ENCODE data around the gene PALMD.

- TF ChIP-seq POLR2A (IDR thresholded peaks at IDR 0.05) (no peak), CTCF (IDR thresholded peaks at IDR 0.05) (no peak)
These were observed 26.3 kb upstream of the PALMD start for GRCh38 chr1:99619583-99619982.
